K562 (cell line): ENCODE measurements around the gene KCNT1. TPM values are rescaled to one million over a fixed set of nuclear protein-coding genes. Genes with fewer than 3 reads are reported as not detected.
A peak's percentile ranks its signal among the peaks of the same experiment; 100 is the strongest.

Experiments
- ATAC-seq: fragments of 200-7000 bp; cut with Tn5 transposase; 3 replicates; pipeline ENCODE4 v1.9.1; 2020; ENCODE audit warnings: moderate library complexity
- BruUV-seq: library from RNA; stranded (reverse); fragments of 400-500 nt; replicated peaks from 2 replicates; lab custom pipeline; 2021; lab: Mats Ljungman, UMichigan
- CTCF ChIA-PET: fragments of 300-600 bp; formaldehyde crosslinking; extraction: SDS; loops from one replicate; lab custom pipeline; 2021; ENCODE audit warnings: low intra/inter-chr PET ratio; lab: Yijun Ruan, JAX
- POLR2A ChIA-PET: fragments of 300-600, 350-650 bp; sonication (Branson Sonifier 250); formaldehyde crosslinking; extraction: SDS; loops from one replicate; lab custom pipeline; 2021; ENCODE audit warnings: antibody characterized with exemption, inconsistent platforms; lab: Yijun Ruan, JAX
- DNase-seq, 4 experiments: peaks; one replicate each; pipeline versions ENCODE4 v3.0.0 to v3.0.0-alpha.2; 2011 to 2018; ENCODE audit warnings: low spot score in 3 of 4, mixed read lengths in 3 of 4; ENCODE audit errors: extremely low read depth in 1 of 4
- FAIRE-seq: peaks from 2 replicates; lab custom pipeline; 2011; peaks lifted over from hg19 to GRCh38; lab: Jason Lieb, UNC
- H2AFZ ChIP-seq: 2 replicates; pipeline ENCODE4 v1.6.0; 2011; ENCODE audit warnings: low read depth, low read length, control low read depth, inconsistent platforms
- H3K27ac ChIP-seq: fragments of 200-600 bp; 3 replicates; pipeline ENCODE4 v1.8.0; 2011; ENCODE audit warnings: low read depth, mild to moderate bottlenecking, control low read depth, inconsistent platforms, low read length, moderate library complexity, mixed read lengths; ENCODE audit errors: extremely low read depth
- H3K27me3 ChIP-seq, 2 experiments: fragments of 300-600 bp in 1 of 2; 2 replicates in 1 of 2; 3 replicates in 1 of 2; pipeline versions ENCODE4 v1.6.0 to v1.8.0; 2011; ENCODE audit warnings: inconsistent platforms in 2 of 2, low read length in 2 of 2, mild to moderate bottlenecking in 1 of 2, mixed read lengths in 1 of 2, moderate library complexity in 1 of 2; ENCODE audit not compliant: control insufficient read depth in 2 of 2, insufficient read depth in 2 of 2
- H3K36me3 ChIP-seq: fragments of 300-600 bp; 3 replicates; pipeline ENCODE4 v1.8.0; 2011; ENCODE audit warnings: mild to moderate bottlenecking, low read length, inconsistent platforms; ENCODE audit not compliant: control insufficient read depth, insufficient read depth
- H3K4me1 ChIP-seq, 2 experiments: fragments of 200-600 bp in 1 of 2; replicated peaks in 1 of 2; 2 replicates in 1 of 2; 3 replicates in 1 of 2; pipeline versions ENCODE4 v1.5.1 to v1.8.0; 2011; ENCODE audit warnings: inconsistent platforms in 2 of 2, low read length in 2 of 2, mild to moderate bottlenecking in 1 of 2, mixed read lengths in 1 of 2, moderate library complexity in 1 of 2; ENCODE audit not compliant: control insufficient read depth in 2 of 2, insufficient read depth in 2 of 2
- H3K4me2 ChIP-seq: 2 replicates; pipeline ENCODE4 v1.6.1; 2011; ENCODE audit warnings: low read length, control low read depth, inconsistent platforms, mixed read lengths; ENCODE audit not compliant: insufficient read depth
- H3K4me3 ChIP-seq: fragments of 200-600 bp; sonication (generic), shearing (Covaris generic); 2 replicates; pipeline ENCODE4 v1.5.1; 2016; ENCODE audit warnings: control low read depth, inconsistent platforms
- H3K79me2 ChIP-seq: fragments of 200-600 bp; 3 replicates; pipeline ENCODE4 v1.8.0; 2011; ENCODE audit warnings: low read length, inconsistent platforms; ENCODE audit not compliant: control insufficient read depth, insufficient read depth
- H3K9ac ChIP-seq, 2 experiments: 2 replicates each; pipeline versions ENCODE4 v1.6.0 to v1.6.1; 2011; ENCODE audit warnings: low read depth in 2 of 2, low read length in 2 of 2, control low read depth in 1 of 2, inconsistent platforms in 1 of 2, mild to moderate bottlenecking in 1 of 2, mixed read lengths in 1 of 2; ENCODE audit not compliant: insufficient read depth in 1 of 2
- H3K9me1 ChIP-seq: one replicate; pipeline ENCODE4 v1.6.0; 2011; ENCODE audit warnings: inconsistent platforms, mild to moderate bottlenecking, low read length, moderate library complexity; ENCODE audit not compliant: control insufficient read depth, insufficient read depth
- H3K9me3 ChIP-seq: replicated peaks from 2 replicates; pipeline ENCODE4 v1.5.1; 2011; ENCODE audit warnings: low read depth, low read length, inconsistent platforms; ENCODE audit not compliant: control insufficient read depth, insufficient read depth
- H4K20me1 ChIP-seq: replicated peaks from 2 replicates; pipeline ENCODE4 v1.6.1; 2011; ENCODE audit warnings: low read length, inconsistent platforms, mixed read lengths; ENCODE audit not compliant: control insufficient read depth, insufficient read depth
- ATF7 ChIP-seq: fragments of 450-650 bp; IDR thresholded peaks from 2 replicates; pipeline ENCODE4 v1.7.1; 2014; ENCODE audit warnings: mild to moderate bottlenecking, moderate library complexity
- BRD9 ChIP-seq: fragments of 450-650 bp; IDR thresholded peaks from 2 replicates; pipeline ENCODE4 v1.6.1; 2018; ENCODE audit warnings: low read depth; ENCODE audit not compliant: partially characterized antibody
- DNMT1 ChIP-seq: fragments of 450-650 bp; IDR thresholded peaks from 2 replicates; pipeline ENCODE4 v1.6.1; 2016; ENCODE audit warnings: antibody characterized with exemption, mild to moderate bottlenecking
- MEIS2 ChIP-seq: fragments of 450-650 bp; IDR thresholded peaks from 2 replicates; pipeline ENCODE4 v1.6.1; 2014; ENCODE audit warnings: mild to moderate bottlenecking; ENCODE audit not compliant: partially characterized antibody
- POLR2G ChIP-seq: fragments of 200-400 bp; formaldehyde crosslinking; IDR thresholded peaks from 2 replicates; pipeline ENCODE4 v1.6.1; 2017; ENCODE audit warnings: low read depth, mild to moderate bottlenecking, antibody characterized with exemption, low read length, moderate library complexity
- SAP30 ChIP-seq: fragments of 200-600 bp; sonication (generic); IDR thresholded peaks from 2 replicates; pipeline ENCODE4 v1.6.1; 2012; ENCODE audit warnings: borderline replicate concordance, low read depth, mild to moderate bottlenecking, moderate library complexity, low read length, control low read depth, inconsistent platforms; ENCODE audit not compliant: insufficient read depth, poor library complexity, severe bottlenecking
- TRIM24 ChIP-seq, 2 experiments: fragments of 450-650 bp; IDR thresholded peaks; 2 replicates each; pipeline ENCODE4 v1.6.1; 2016
- ZNF134 ChIP-seq: fragments of 250-450 bp; sonication (Bioruptor Pico); conservative IDR thresholded peaks from 2 replicates; pipeline ENCODE4 v1.4.0; 2020
- ZNF239 ChIP-seq: fragments of 250-450 bp; sonication (Bioruptor Pico); IDR thresholded peaks from 2 replicates; pipeline ENCODE4 v1.4.0; 2020; ENCODE audit warnings: mild to moderate bottlenecking
- ZNF57 ChIP-seq: fragments of 450-650 bp; formaldehyde crosslinking; IDR thresholded peaks from 2 replicates; pipeline ENCODE4 v1.4.0; 2020; ENCODE audit warnings: mild to moderate bottlenecking, moderate library complexity
- WGBS: fragments of 100-300 bp; shearing (Covaris generic); methylation state at CpG from one replicate; pipeline ENCODE4 v1.1.6; 2016; ENCODE audit warnings: low coverage, mixed read lengths; ENCODE audit not compliant: insufficient coverage; ENCODE audit errors: missing lambda C conversion rate; 5-methylcytosine and 5-hydroxymethylcytosine counted together
- in situ Hi-C: fragments of 300-500 bp; cut with MboI; formaldehyde crosslinking; loops from 4 replicates; pipeline ENCODE4 v1.15.0; 2018; ENCODE audit warnings: inconsistent platforms, mixed read lengths
- intact Hi-C: fragments of 100-400 bp; cut with micrococcal nuclease; formaldehyde crosslinking; loops from 2 replicates; pipeline ENCODE4 v1.14.2; 2022
- polyA plus RNA-seq, 8 experiments: library from polyadenylated mRNA; depleted of rRNA in 4 of 8; stranded (reverse) in 5 of 8; unstranded in 3 of 8; fragments of >200 nt; fragmentation: Nextera tagmentation in 2 of 8; fragmentation: Illumina TruSeq in 1 of 8; extraction: Ambion mirVana in 2 of 8; extraction: Trizol in 1 of 8; gene quantifications; 2 replicates each; pipeline versions ENCODE4 v1.2.1 to v1.2.3, GENCODE V29; 2011 to 2014; ENCODE audit warnings: inconsistent platforms in 1 of 8, missing spikeins in 1 of 8
- total RNA-seq, 7 experiments: library from RNA; depleted of rRNA in 6 of 7; stranded (reverse); fragments of >200 nt in 6 of 7; fragmentation: Illumina TruSeq in 2 of 7; extraction: Trizol in 2 of 7; gene quantifications; 2 replicates each; pipeline versions ENCODE4 v1.2.1 to v1.2.3, GENCODE V29; 2011 to 2021; ENCODE audit warnings: low replicate concordance in 1 of 7
- TF ChIP-seq, protein P1 (sequence below), 2 experiments: fragments of 450-650 bp in 1 of 2; sonication (generic) in 1 of 2; formaldehyde crosslinking; conservative IDR thresholded peaks; 2 replicates each; pipeline versions ENCODE4 v1.4.0 to v1.8.1; 2020 to 2022; ENCODE audit warnings: mild to moderate bottlenecking in 1 of 2, missing genetic modification reagents in 1 of 2

The KCNT1 gene
- total and polyA plus RNA-seq, 9 of the 15 experiments (the other 6 are each of a cell fraction or from before 2014, with no cell fraction given), result 0.05 TPM; not detected in 8

DNA sequence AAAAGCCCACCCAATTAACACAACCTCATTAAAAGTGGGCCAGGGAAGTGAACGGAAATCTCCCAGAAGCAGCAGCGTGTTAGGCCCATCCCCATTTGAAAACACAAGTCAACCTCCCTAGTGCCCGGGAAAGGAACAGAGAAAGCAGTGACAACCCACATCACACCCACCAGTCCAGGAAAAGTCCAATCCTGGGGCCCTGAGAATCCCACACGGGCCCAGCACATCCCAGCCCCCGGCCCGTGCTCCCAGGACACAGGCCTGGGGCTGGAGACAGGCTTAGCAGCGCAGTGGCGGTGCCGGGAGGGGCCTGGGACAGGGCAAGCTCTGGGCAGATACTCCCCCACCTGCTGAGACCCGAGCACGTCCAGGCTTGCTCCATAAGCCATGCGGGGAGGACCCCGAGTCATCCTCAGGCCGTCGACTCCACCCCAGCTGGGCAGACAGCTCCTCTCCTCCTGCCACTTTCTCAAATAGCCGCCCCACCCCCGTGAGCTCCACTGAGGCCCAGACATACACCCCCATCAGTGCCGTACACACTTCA, 101.0 kb downstream of the KCNT1 start:
- ChIA-PET CTCF (no interaction called here), POLR2A (no interaction called here)
- Histone ChIP-seq H3K79me2 (no peaks in the 10 kb centered on the region), H2AFZ (no peak overlapping the region), H3K27ac (no peak overlapping the region), H3K4me3 (no peak overlapping the region), H3K9me1 (no peaks in the 10 kb centered on the region), H3K4me2 (no peak overlapping the region), H3K36me3 (no peaks in the 10 kb centered on the region), H3K27me3 (peaks cover 4 to 10% of the 10 kb centered on the region in 2 experiments; a peak in 4 of 5 replicates), H3K9me3 (no peaks in the 10 kb centered on the region; the same call in 1 of the 2 replicates), H3K9ac (no peak overlapping the region), H3K4me1 (peaks cover 0 to 24% of the 10 kb centered on the region in 2 experiments; a peak in 2 of 5 replicates), H4K20me1 (no peaks in the 10 kb centered on the region)
- TF ChIP-seq POLR2G, result peak; percentile 37; the same call in 1 of the 2 replicates
- no peak for TF ChIP-seq ZNF134 (CRISPR knock-in tag)
- DNase-seq (peak in 1 of 4 experiments; percentile 11), ATAC-seq (no peak; the same call in 2 of the 3 replicates), FAIRE-seq (no peak)
- 31% methylated on average over 15 of the region's 18 CpGs for WGBS
- in situ Hi-C loops, result loop anchor here (5.0 kb wide), 1 partner anchor 319 kb away; no protein-coding TSS in a partner anchor
- intact Hi-C loops, result no loop called here
- no TSS peak for BruUV-seq

DNA sequence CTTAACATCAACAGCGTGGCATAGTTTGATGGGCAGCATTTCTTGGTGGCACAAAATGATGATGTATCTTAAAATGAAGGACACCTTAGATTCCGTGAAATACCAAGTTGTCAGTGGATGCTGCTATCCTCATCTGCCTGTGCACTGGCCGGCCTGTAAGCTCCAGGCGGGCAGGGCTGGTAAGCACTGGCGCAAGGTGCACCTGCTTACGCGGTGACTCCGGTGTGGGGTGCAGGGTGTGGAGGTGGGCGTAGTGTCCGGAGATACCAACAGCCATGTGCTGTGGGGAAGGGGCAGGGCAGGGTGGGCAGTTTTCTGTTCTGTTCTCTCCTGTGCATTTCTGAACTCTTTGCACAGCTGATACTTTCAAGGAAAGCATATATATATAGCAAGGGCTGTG, 101.5 kb downstream of the KCNT1 start:
- no peak for DNase-seq
- Histone ChIP-seq H3K4me1 (peaks cover 0 to 20% of the 10 kb centered on the region in 2 experiments; a peak in 2 of 5 replicates), H3K9ac (no peak overlapping the region), H3K9me3 (no peaks in the 10 kb centered on the region; the same call in 1 of the 2 replicates), H3K27me3 (peaks cover 4 to 10% of the 10 kb centered on the region in 2 experiments; a peak in 4 of 5 replicates), H3K27ac (no peak overlapping the region), H3K4me3 (no peak overlapping the region), H2AFZ (no peak overlapping the region)
- intact Hi-C loops, result no loop called here
- in situ Hi-C loops, result loop anchor here (5.0 kb wide), 1 partner anchor 319 kb away; no protein-coding TSS in a partner anchor
- TF ChIP-seq TRIM24 (IDR thresholded peaks at IDR 0.05) (no peak), SAP30 (no peak), BRD9 (no peak), ZNF57 (CRISPR knock-in tag) (no peak), DNMT1 (no peak), MEIS2 (no peak), ZNF239 (CRISPR knock-in tag) (no peak), ATF7 (no peak)
- TF ChIP-seq, protein P1, sequence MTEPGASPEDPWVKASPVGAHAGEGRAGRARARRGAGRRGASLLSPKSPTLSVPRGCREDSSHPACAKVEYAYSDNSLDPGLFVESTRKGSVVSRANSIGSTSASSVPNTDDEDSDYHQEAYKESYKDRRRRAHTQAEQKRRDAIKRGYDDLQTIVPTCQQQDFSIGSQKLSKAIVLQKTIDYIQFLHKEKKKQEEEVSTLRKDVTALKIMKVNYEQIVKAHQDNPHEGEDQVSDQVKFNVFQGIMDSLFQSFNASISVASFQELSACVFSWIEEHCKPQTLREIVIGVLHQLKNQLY (CRISPR knock-in tag; conservative IDR thresholded peaks at IDR 0.05), result no peak
- TF ChIP-seq, all 486 proteins: peak for 0
- Histone ChIP-seq H3K79me2 (no peaks in the 10 kb centered on the region), H3K9me1 (no peaks in the 10 kb centered on the region), H3K4me2 (no peak overlapping the region), H3K36me3 (no peaks in the 10 kb centered on the region), H4K20me1 (no peaks in the 10 kb centered on the region)
- POLR2A ChIA-PET, result no interaction called here
- 79% methylated on average over 10 of the region's 10 CpGs for WGBS
- FAIRE-seq (no peak), ATAC-seq (no peak)
- CTCF ChIA-PET, result no interaction called here
- BruUV-seq, result no TSS peak
